Measurements from ENCODE around the gene CNTNAP4.

CNTNAP4 gene

GRCh38 chr16:76409706-76410105, 132.5 kb downstream of the CNTNAP4 start:
- DNase-seq: no peak

- no peak for DNase-seq
These were observed 144.4 kb downstream of the CNTNAP4 start for GRCh38 chr16:76421571-76421970.

GRCh38 chr16:76428858-76429257, 151.7 kb downstream of the CNTNAP4 start:
- no peak for DNase-seq

- no peak for DNase-seq
These were observed 164.2 kb downstream of the CNTNAP4 start for GRCh38 chr16:76441391-76441790.

- no peak for DNase-seq
These were observed 164.7 kb downstream of the CNTNAP4 start for GRCh38 chr16:76441876-76442275.

- no peak for DNase-seq
These were observed 166.8 kb downstream of the CNTNAP4 start for GRCh38 chr16:76443973-76444372.

GRCh38 chr16:76444832-76445231, 167.6 kb downstream of the CNTNAP4 start:
- DNase-seq: no peak

GRCh38 chr16:76445815-76446214, 168.6 kb downstream of the CNTNAP4 start:
- DNase-seq: no peak

- DNase-seq: no peak
These were observed 169.1 kb downstream of the CNTNAP4 start for GRCh38 chr16:76446251-76446650.

GRCh38 chr16:76450890-76451289, 173.7 kb downstream of the CNTNAP4 start:
- no peak for DNase-seq

GRCh38 chr16:76455257-76455656, 178.1 kb downstream of the CNTNAP4 start:
- DNase-seq: no peak

GRCh38 chr16:76456016-76456415, 178.8 kb downstream of the CNTNAP4 start:
- DNase-seq: no peak

- DNase-seq: no peak
These were observed 181.9 kb downstream of the CNTNAP4 start for GRCh38 chr16:76459111-76459510.

GRCh38 chr16:76461836-76462235, 184.6 kb downstream of the CNTNAP4 start:
- DNase-seq: no peak

GRCh38 chr16:76464955-76465620, 187.9 kb downstream of the CNTNAP4 start:
- DNase-seq: no peak

GRCh38 chr16:76466871-76467270, 189.7 kb downstream of the CNTNAP4 start:
- DNase-seq: no peak

- no peak for DNase-seq
These were observed 196.8 kb downstream of the CNTNAP4 start for GRCh38 chr16:76474048-76474447.

- DNase-seq: no peak
These were observed 200.9 kb downstream of the CNTNAP4 start for GRCh38 chr16:76478105-76478504.

- DNase-seq: no peak
These were observed 206.2 kb downstream of the CNTNAP4 start for GRCh38 chr16:76483307-76483909.

- DNase-seq: no peak
These were observed 206.8 kb downstream of the CNTNAP4 start for GRCh38 chr16:76484020-76484419.

GRCh38 chr16:76486740-76487139, 209.5 kb downstream of the CNTNAP4 start:
- DNase-seq: no peak

- DNase-seq: no peak
These were observed 210.3 kb downstream of the CNTNAP4 start for GRCh38 chr16:76487411-76488064.

GRCh38 chr16:76488065-76488417, 210.8 kb downstream of the CNTNAP4 start:
- no peak for DNase-seq

GRCh38 chr16:76490036-76490639, 212.9 kb downstream of the CNTNAP4 start:
- no peak for DNase-seq
